Stimulated activated naive CD4-positive, alpha-beta T cell treated with Interleukin-2 at 50 U/mL for 16 hours (primary cell): ENCODE measurements around the gene LHPP.
"Not testable (repeated sequence)": the region's sequence is repeated elsewhere in the genome, so short reads cannot be mapped to it uniquely, and the experiment has no call there.

ENCODE experiments used
- DNase-seq: peaks from one replicate; lab custom pipeline; 2025; lab: John Stamatoyannopoulos, UW

LHPP gene

DNA sequence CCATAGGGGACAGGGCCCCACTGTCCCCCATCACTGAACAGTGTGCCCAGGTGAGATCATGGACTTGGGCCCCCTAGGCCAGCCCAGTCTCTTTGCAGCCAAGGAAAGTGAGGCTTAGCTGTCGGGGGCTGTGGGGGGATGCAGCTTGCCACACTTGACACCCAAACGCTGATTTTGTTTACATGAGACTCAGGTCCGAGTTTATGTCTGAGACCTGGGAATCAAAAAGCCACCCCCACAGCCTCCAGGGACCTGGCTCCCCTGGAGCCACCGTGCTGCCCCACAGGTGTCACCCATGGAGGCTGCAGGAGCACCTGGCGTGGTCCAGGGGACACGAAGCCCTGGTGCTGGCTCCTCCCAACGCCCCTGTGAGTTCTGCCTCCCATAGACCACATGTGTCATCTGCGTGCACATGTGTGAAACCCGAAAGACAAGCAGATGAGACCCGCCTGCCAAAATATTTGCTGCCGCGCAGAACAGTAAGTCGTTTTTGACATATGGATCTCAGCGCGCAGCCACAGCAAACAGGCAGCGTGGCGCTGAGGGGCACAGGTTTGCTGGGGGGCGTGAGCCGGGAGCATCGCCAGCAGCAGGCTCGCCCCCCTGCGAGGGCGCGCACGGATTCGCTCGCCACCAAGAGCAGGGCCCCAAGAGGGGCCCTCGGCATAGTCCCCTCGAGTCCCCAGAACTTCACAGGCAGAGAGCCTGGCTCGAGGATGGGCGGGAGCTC, 112.3 kb downstream of the LHPP start:
- no peak for DNase-seq

DNA sequence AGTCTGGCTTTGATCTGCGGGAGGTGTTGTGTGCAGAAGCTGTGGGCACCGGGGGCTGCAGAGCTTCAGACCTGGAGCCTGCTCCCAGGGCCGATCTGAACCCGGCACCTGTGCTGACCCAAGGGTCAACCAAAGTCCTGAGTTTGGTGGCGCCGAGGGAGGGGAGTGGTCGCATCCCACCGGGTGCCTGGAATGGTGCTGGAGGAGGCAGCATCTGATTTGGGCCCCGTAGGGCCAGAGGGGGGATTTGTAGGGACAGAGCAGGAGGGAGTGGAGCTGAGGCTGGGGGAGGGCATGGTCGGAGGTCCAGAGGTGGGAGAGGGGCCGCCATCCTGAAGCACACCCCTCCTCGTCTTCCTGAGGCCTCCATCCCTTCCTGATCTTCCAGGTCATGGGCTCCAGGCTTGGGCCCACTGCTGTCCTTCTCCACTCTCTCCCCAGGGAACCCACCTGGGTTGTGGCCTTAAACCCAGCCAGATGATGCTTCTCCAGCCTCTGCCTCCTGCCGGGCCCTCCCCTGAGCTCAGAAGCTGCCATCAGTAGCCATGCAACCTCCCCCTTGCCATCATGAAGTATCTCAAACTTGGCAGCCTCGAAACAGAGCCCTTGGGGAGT, 112.9 kb downstream of the LHPP start:
- DNase-seq, result no peak

GRCh38 chr10:124575107-124576035, 113.7 kb downstream of the LHPP start:
- DNase-seq, result no peak

GRCh38 chr10:124576526-124577420, 115.2 kb downstream of the LHPP start:
- DNase-seq, result no peak

- DNase-seq, result no peak
These were observed 116.0 kb downstream of the LHPP start for GRCh38 chr10:124577651-124578050.

DNA sequence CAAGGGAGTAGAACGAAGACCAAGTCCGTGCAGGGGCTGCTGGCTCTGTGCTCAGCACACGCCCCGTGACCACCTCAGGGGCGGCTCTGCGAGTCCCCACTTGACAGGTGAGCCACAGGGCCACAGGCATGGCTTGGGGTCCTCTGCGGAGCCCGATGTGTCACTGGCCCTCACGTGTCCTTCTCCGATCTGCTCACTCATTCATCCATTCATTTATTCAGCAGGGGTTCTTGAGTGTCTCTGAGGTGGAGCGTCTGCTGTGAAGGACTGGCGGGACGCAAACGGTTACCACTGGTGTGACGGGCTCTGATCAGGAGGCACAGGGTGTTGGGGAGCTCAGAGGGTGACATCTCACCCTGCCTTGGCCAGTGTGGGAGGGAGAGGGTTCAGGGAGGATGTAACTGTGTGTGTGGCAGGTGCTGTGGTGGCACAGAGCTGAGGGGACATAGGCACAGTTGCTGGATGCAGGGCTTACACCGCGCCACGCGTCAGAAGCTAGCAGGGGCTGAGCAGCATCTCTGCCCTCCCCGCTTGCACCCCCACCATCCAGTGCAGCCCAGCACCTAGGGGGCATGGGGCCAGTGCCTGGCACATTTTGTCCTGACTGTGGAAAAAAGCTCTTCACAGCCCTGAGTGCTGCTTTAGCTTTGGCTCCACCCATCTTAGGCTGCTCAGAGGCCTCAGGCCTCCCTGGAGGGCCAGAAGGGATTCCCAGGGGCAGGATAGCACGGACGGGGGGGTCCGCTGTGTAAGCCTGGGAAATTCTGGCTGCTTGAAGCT, 116.8 kb downstream of the LHPP start:
- DNase-seq, result no peak

DNA sequence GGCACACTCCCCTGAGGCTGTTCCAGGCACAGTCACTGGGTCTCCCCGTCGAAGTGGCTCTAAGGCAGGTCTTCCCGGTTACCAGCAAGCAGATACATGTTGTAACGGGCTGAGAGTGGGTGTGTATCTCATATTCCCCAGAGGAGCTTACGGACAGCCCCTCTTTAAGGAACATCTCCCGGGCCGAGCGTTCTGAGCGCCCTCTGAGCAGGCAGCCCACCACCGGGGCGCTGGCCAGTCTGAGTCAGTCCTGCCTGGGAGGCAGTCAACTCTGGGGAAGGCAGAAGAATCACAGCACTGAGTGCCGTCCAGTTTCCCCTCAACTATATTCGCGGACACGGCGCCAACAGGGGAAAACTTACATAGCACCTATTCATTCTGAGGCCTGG, 117.4 kb downstream of the LHPP start:
- no peak for DNase-seq

DNA sequence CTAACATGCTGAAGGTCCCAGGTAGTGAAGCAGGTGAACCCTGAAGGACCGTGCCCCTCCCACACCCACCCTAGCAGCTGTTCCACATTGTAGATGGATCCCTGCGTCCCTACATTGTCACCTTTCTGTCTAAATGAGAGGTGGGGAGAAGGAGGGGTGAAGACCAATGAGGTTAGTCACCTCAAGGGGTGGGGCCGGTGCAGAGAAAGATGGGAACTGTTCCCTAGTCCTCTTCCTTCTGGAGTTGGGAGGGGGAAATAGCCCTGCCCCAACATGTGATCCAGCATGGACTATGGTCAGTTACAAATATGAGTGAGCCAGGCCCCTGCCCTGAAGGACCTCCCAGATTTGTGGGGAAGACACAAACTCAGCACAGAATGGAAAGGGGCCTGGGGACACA, 124.5 kb downstream of the LHPP start:
- no peak for DNase-seq

- DNase-seq, result no peak
These were observed 126.2 kb downstream of the LHPP start for GRCh38 chr10:124587811-124588211.

DNA sequence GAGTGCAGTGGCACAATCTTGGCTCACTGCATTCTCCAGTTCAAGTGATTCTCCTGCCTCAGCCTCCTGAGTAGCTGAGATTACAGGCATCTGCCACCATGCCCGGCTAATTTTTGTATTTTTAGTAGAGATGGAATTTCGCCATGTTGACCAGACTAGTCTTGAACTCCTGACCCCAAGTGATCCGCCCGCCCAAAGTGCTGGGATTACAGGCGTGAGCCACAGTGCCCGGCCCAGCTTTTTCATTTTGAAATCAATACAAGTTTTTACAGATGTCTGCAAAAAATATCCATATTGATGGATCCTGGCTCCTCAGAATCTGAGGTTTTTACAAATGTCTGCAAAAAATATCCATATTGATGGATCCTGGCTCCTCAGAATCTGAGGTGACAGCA, 126.7 kb downstream of the LHPP start:
- DNase-seq, result not testable (repeated sequence)

- no peak for DNase-seq
These were observed 127.3 kb downstream of the LHPP start for GRCh38 chr10:124588736-124589490.

DNA sequence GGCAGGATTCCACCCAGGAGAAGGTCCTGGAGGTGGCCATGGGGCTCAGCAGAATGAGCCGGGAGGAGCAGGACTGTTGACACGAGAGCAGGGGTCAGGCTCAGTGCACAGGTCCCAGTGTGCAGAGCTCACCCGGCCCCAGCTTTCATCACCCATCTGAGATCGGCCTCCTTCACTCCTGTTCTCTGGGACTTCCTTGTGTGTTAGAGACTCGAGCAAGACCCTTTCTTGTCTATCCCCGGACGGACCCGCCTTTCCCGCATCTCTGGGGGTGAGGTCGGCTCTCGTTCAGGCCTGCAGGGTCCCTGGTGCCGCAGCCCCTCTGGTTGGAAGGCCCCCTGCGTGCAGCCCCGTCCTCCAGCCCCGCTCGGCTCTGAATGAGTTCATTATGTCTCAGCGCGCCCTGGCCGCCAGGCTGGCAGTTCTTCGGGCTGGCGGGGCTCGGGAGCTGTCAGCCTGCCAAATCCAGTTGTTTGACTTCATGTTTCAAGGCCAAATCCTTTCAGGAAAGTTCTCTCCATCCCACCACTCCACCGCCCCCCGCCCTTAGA, 127.9 kb downstream of the LHPP start:
- no peak for DNase-seq

- no peak for DNase-seq
These were observed 128.8 kb downstream of the LHPP start for GRCh38 chr10:124590216-124591122.

GRCh38 chr10:124591123-124591495, 129.5 kb downstream of the LHPP start:
- no peak for DNase-seq

- DNase-seq, result no peak
These were observed 130.5 kb downstream of the LHPP start for GRCh38 chr10:124592101-124592500.

DNA sequence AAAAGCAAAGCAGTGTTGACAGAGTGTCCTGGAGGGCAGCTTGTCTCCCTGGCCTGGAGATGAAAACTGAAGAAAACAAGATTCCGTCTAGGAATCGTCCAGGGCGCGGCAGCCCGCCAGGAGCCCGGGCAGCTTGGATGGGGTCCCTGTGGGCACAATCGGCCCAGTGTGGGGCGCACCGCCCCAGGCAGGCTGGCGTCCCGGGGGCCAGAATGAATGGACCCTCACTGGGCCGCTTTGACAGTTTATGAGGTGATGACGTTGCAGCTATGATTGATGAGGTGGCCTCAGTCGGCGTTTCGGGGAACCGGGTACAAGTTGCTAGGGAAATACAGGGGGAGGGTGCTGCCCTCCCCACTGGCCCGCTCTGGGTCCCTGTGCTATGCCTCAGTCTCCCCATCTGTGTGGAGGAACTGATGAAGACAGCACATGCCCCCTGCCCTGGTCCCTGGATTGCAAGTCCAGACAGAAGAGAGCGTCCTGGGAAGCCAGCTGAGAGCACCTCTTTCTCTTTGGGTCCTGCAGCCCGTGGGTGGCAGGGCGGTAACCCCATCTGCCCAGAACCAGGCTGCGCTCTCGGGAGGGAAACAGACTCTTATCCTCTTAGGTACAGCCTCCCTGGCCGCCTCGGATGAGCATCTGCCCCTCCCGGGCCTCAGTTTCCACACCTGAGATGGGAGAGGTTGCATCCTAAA, 131.3 kb downstream of the LHPP start:
- no peak for DNase-seq

DNA sequence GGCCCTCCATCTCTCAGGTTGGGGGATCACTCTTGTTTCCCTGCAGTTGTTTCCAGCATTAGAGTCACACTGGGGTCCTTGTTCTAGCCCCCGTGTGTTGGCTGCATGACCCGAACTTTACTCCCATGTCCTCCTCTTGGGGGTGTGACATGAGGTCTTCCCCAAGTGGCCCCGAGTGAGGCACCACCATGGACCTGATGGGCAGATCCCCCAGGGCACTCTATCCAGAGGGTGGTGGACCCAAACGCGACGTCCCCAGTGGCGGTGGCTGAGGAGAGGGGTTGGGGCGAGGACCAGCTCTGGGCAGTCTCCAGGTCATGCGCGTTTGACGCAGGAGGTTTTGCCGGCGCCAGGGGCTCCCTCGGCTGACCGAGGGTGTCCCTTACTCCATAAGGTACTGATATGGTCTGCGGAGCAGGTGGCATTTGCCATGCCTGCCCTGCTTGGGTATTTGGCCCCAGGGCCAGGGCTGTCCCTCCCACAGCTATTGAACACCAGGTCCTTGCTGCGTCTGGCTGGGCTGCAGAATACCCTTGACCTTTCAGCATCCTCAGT, 131.9 kb downstream of the LHPP start:
- DNase-seq, result no peak

DNA sequence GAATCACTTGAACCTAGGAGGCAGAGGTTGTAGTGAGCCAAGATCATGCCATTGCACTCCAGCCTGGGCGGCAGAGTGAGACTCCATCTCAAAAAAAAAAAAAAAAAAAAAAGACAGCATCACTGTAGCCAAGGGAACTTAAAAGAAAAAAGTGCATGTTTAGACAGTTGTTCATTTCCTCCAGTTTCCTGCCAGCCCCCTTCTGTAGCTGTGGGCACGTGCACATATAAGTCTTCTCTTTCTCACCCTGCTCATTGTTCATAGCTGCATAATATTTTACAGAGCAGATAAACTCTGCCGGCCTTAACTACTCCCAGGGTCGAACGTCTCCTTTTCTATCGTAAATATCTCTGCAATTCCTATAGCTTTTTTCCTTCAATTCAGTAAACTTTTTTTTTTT, 132.6 kb downstream of the LHPP start:
- DNase-seq, result no peak
